Stimulated activated CD8-positive, alpha-beta memory T cell treated with anti-CD3 and anti-CD28 coated beads, Interleukin-4, amount 100 ng/mL, for 48 hours (primary cell): Measurements from ENCODE around the gene PLA2G6.
"Not testable (repeated sequence)": the region's sequence is repeated elsewhere in the genome, so short reads cannot be mapped to it uniquely, and the experiment has no call there.

Source experiments
- DNase-seq: peaks from one replicate; pipeline ENCODE4 v3.0.0-alpha.2; 2020

PLA2G6 gene

GRCh38 chr22:38129021-38129420 is 52.6 kb downstream of the PLA2G6 start:
- DNase-seq = no peak

GRCh38 chr22:38127869-38128268 is 53.8 kb downstream of the PLA2G6 start:
- no peak for DNase-seq

GRCh38 chr22:38126928-38127668 is 54.5 kb downstream of the PLA2G6 start:
- no peak for DNase-seq

GRCh38 chr22:38125751-38126201 is 55.9 kb downstream of the PLA2G6 start:
- no peak for DNase-seq

GRCh38 chr22:38125038-38125610 is 56.5 kb downstream of the PLA2G6 start:
- DNase-seq = no peak

GRCh38 chr22:38124236-38124974 is 57.2 kb downstream of the PLA2G6 start:
- DNase-seq = no peak

GRCh38 chr22:38122616-38123015 is 59.0 kb downstream of the PLA2G6 start:
- DNase-seq = no peak

GRCh38 chr22:38120359-38121110 is 61.1 kb downstream of the PLA2G6 start:
- DNase-seq = no peak

GRCh38 chr22:38118747-38119146 is 62.9 kb downstream of the PLA2G6 start:
- DNase-seq = not testable (repeated sequence)

- no peak for DNase-seq
These were observed 63.4 kb downstream of the PLA2G6 start for GRCh38 chr22:38118182-38118581.

GRCh38 chr22:38117556-38117955 is 64.1 kb downstream of the PLA2G6 start:
- DNase-seq = not testable (repeated sequence)

- DNase-seq = no peak
These were observed 66.0 kb downstream of the PLA2G6 start for GRCh38 chr22:38115423-38116205.

- peak; percentile 91 for DNase-seq
These were observed 66.9 kb downstream of the PLA2G6 start for GRCh38 chr22:38114484-38115398.

GRCh38 chr22:38112381-38112780 is 69.2 kb downstream of the PLA2G6 start:
- no peak for DNase-seq

GRCh38 chr22:38111925-38112355 is 69.7 kb downstream of the PLA2G6 start:
- DNase-seq = no peak

- no peak for DNase-seq
These were observed 70.5 kb downstream of the PLA2G6 start for GRCh38 chr22:38110863-38111852.

GRCh38 chr22:38110008-38110862 is 71.4 kb downstream of the PLA2G6 start, which contains the start of gene BAIAP2L2:
Gene BAIAP2L2, minus strand, starts transcription at chr22:38110684. Its CDS starts 159 bp downstream, at chr22:38110525.
- DNase-seq = no peak

- no peak for DNase-seq
These were observed 72.1 kb downstream of the PLA2G6 start for GRCh38 chr22:38109371-38110001.
